WTC11 (cell line): Measurements from ENCODE around the gene FYN.

Experiments
- ATF3 ChIP-seq: sonication (generic); formaldehyde crosslinking; conservative IDR thresholded peaks from 2 replicates; pipeline ENCODE4 v1.8.1; 2022; ENCODE audit warnings: mild to moderate bottlenecking, missing genetic modification reagents
- CTCF ChIP-seq: fragments of 200-600 bp; IDR thresholded peaks from 2 replicates; pipeline ENCODE4 v1.8.0; 2022; ENCODE audit warnings: antibody characterized with exemption
- ETV6 ChIP-seq: sonication (generic); formaldehyde crosslinking; IDR thresholded peaks from 2 replicates; pipeline ENCODE4 v1.8.1; 2022; ENCODE audit warnings: mild to moderate bottlenecking, missing genetic modification reagents
- FOXK1 ChIP-seq: sonication (generic); formaldehyde crosslinking; IDR thresholded peaks from 2 replicates; pipeline ENCODE4 v1.8.0; 2022; ENCODE audit warnings: mild to moderate bottlenecking, moderate library complexity, missing genetic modification reagents
- MXD4 ChIP-seq: fragments of 250-450 bp; sonication (Bioruptor Pico); IDR thresholded peaks from 2 replicates; pipeline ENCODE4 v1.8.0; 2021; ENCODE audit warnings: mild to moderate bottlenecking, moderate library complexity, borderline replicate concordance
- NFYB ChIP-seq: sonication (generic); formaldehyde crosslinking; conservative IDR thresholded peaks from 2 replicates; pipeline ENCODE4 v1.8.0; 2022; ENCODE audit warnings: low read depth, missing genetic modification reagents
- SMAD3 ChIP-seq: sonication (generic); formaldehyde crosslinking; IDR thresholded peaks from 2 replicates; pipeline ENCODE4 v1.8.0; 2022; ENCODE audit warnings: missing genetic modification reagents, mild to moderate bottlenecking, borderline replicate concordance
- ZNF121 ChIP-seq: sonication (generic); formaldehyde crosslinking; IDR thresholded peaks from 2 replicates; pipeline ENCODE4 v1.8.0; 2023; ENCODE audit warnings: missing genetic modification reagents

- TF ChIP-seq FOXK1 (CRISPR knock-in tag) (no peak), ATF3 (CRISPR knock-in tag) (no peak), CTCF (no peak), NFYB (CRISPR knock-in tag) (no peak), MXD4 (CRISPR knock-in tag) (no peak), ETV6 (CRISPR knock-in tag) (no peak), SMAD3 (CRISPR knock-in tag) (no peak), ZNF121 (no peak)
Measured at GRCh38 chr6:111803804-111804203, 69.4 kb downstream of the FYN start.
